HG02610 (cell line): ENCODE results near the gene ZNF557.
"Not testable (repeated sequence)": the region's sequence is repeated elsewhere in the genome, so short reads cannot be mapped to it uniquely, and the experiment has no call there.

ENCODE experiments used
- ATAC-seq: cut with Tn5 transposase; IDR thresholded peaks from one replicate; pipeline ENCODE4 v1.9.1; 2021; ENCODE audit warnings: mild to moderate bottlenecking, moderate library complexity; ENCODE audit not compliant: unreplicated experiment

ZNF557 gene

DNA sequence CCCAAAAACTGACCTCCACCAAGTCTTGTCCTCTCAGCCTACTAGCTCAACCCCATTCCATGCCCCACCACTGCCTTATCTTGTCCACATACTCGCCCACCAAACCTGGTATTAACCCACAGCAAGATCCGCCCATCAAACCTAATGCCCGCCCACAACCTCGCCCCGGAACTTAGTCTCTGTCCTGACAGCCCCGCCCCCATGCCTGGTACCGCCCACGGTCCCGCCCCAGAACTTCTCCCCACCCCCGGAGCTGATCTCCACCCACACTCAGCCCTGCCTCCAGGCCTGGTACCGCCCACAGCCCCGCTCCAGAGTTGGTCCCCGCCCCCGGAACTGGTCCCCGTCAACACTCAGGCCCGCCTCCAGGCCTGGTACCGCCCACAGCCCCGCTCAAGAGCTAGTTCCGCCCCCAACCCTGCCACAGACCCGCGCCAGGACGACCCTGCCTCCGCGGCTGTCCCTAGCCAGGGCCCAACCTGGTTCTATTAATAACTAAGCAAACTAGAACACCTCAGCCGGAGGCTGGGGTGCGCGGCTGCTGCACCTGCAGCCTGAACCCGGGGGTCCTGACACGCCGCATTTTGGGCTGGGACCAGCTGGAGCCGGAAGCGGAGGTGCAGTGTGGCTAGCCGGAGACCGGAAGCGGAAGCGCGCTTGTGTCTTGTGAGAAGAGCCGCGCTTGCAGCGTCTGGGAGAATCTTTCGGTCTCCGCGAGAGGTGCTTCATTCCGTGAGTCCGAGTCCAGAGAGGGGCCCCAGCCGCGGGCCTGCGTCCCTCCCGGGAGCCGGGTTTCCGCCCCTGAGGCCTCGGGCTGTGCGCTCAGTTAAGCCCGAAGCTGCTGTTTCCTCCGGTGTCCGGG lies at the start of gene ZNF557:
Gene ZNF557 (plus strand): TSS at position 662 of the 862 bp plus-strand sequence. CDS start 5,372 bp downstream, outside the sequence.
- peak; percentile 92 for ATAC-seq

GRCh38 chr19:7021331-7021730 lies 48.2 kb upstream of the ZNF557 start, which contains the start of gene MBD3L2B:
TSS of gene MBD3L2B (minus strand) at chr19:7021431. CDS start at chr19:7021397, 34 bp downstream.
- ATAC-seq, result not testable (repeated sequence)

DNA sequence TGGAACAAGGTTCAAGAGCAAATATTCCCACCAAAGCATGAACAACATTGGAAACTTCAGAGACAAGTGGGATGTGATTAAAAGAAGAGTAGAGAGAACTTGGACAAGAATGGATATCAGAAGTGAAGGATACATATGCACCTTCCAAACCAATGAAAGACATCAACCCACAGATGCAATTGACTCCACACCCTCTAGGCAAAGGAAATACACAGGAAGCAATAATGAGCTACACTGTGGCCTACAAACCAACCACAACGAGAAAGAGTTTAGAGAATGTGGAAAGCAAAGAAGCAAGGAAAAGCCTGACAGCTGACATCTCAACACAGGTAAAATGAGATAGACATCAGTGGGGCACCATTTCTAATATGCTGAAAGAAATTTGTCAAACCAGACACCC lies 40.7 kb upstream of the ZNF557 start:
- not testable (repeated sequence) for ATAC-seq

DNA sequence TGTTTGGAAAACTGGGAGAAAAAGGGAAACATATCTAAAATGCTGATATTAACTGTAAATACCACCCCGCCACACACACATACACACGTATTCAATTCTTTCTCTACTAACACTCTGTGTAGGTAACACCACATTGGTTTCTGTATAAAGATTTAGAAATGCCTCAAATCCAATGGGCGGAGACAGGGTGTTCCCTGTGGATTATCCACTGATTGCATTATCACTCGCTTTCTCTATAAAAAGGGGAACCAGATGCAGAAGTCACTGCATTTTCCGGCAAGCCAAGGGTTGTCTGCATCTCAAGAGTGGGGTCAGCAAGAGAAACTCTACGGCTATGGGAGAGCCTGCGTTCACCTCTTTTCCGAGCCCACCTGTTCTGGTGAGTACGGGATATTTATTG lies 39.2 kb upstream of the ZNF557 start, which contains the start of gene MBD3L5:
Gene MBD3L5 (plus strand): TSS at position 301 of the 400 bp plus-strand sequence. CDS start 34 bp downstream, at position 335.
- not testable (repeated sequence) for ATAC-seq

DNA sequence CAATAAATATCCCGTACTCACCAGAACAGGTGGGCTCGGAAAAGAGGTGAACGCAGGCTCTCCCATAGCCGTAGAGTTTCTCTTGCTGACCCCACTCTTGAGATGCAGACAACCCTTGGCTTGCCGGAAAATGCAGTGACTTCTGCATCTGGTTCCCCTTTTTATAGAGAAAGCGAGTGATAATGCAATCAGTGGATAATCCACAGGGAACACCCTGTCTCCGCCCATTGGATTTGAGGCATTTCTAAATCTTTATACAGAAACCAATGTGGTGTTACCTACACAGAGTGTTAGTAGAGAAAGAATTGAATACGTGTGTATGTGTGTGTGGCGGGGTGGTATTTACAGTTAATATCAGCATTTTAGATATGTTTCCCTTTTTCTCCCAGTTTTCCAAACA lies 29.4 kb upstream of the ZNF557 start, which contains the start of gene MBD3L4:
Gene MBD3L4 (minus strand): TSS at position 101 of the 400 bp plus-strand sequence. CDS start 35 bp downstream, at position 66.
- not testable (repeated sequence) for ATAC-seq

DNA sequence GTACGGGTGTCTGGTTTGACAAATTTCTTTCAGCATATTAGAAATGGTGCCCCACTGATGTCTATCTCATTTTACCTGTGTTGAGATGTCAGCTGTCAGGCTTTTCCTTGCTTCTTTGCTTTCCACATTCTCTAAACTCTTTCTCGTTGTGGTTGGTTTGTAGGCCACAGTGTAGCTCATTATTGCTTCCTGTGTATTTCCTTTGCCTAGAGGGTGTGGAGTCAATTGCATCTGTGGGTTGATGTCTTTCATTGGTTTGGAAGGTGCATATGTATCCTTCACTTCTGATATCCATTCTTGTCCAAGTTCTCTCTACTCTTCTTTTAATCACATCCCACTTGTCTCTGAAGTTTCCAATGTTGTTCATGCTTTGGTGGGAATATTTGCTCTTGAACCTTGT lies 27.9 kb upstream of the ZNF557 start:
- ATAC-seq, result not testable (repeated sequence)

- not testable (repeated sequence) for ATAC-seq
Measured at GRCh38 chr19:7049021-7049420, 20.5 kb upstream of the ZNF557 start, which contains the start of gene MBD3L2. TSS of gene MBD3L2 (plus strand) at chr19:7049321. CDS start at chr19:7049374, 53 bp downstream.

GRCh38 chr19:7051421-7051820 lies 18.1 kb upstream of the ZNF557 start:
- ATAC-seq, result not testable (repeated sequence)

DNA sequence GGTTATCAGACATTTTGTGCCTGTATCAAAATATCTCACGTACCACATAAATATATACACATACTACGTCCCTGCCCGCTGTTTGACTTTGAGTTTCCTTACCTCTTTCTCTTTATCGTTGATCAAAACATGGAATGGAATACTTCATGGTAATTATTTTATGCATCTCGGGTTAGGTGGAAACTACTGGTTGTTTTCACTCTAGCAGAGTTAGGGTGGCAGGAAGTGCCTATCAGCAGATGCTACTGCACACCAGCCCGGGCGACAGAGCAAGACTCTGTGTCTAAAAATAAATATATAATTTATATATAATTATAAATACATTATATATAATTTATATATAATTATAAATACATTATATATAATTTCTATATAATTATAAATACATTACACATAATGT lies 16.6 kb upstream of the ZNF557 start:
- not testable (repeated sequence) for ATAC-seq

- ATAC-seq, result not testable (repeated sequence)
Measured at GRCh38 chr19:7054635-7055368, 14.7 kb upstream of the ZNF557 start.

DNA sequence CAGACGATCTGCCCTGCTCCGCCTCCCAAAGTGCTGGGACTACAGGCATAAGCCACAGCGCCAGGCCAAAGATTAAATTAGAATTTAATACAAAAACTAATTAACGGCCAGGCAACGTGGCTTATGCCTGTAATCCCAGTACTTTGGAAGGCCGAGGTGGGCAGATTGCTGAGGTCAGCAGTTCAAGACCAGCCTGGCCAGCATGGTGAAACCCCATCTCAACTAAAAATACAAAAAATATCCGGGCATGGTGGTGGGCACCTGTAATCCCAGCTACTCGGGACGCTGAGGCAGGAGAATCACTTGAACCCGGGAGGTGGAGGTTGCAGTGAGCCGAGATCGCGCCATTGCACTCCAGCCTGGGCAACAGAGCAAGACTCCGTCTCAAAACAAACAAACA lies 13.8 kb upstream of the ZNF557 start:
- not testable (repeated sequence) for ATAC-seq

DNA sequence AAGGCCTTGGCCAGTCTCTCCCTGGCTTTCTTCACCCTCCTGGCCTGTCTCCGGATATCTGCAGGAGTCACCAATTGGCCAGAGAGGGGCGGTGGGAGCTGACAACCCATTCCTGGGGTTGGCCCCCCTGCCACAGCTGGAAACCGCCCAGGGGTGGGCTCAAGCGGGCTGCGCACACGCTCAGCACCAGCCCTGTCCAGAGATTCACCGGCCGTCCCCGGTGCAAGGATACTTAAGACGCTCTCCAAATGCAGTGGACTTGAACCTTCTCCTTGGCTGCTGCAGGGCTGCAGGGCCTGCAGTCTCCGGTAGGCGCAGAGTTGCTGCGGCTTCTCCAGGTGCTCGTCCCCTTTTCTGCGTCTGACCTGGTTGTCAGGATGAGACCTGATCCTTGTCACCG lies 13.1 kb upstream of the ZNF557 start:
- not testable (repeated sequence) for ATAC-seq

DNA sequence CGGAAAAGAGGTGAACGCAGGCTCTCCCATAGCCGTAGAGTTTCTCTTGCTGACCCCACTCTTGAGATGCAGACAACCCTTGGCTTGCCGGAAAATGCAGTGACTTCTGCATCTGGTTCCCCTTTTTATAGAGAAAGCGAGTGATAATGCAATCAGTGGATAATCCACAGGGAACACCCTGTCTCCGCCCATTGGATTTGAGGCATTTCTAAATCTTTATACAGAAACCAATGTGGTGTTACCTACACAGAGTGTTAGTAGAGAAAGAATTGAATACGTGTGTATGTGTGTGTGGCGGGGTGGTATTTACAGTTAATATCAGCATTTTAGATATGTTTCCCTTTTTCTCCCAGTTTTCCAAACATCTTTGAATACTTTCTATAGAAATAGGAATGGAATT lies 10.9 kb upstream of the ZNF557 start, which contains the start of gene MBD3L3:
Gene MBD3L3 (minus strand): TSS at position 101 of the 400 bp plus-strand sequence. CDS start 71 bp downstream, at position 30.
- ATAC-seq, result not testable (repeated sequence)

GRCh38 chr19:7059977-7060376 lies 9.5 kb upstream of the ZNF557 start:
- ATAC-seq, result not testable (repeated sequence)

- ATAC-seq, result no peak
Measured at GRCh38 chr19:7063339-7063738, 6.2 kb upstream of the ZNF557 start.

DNA sequence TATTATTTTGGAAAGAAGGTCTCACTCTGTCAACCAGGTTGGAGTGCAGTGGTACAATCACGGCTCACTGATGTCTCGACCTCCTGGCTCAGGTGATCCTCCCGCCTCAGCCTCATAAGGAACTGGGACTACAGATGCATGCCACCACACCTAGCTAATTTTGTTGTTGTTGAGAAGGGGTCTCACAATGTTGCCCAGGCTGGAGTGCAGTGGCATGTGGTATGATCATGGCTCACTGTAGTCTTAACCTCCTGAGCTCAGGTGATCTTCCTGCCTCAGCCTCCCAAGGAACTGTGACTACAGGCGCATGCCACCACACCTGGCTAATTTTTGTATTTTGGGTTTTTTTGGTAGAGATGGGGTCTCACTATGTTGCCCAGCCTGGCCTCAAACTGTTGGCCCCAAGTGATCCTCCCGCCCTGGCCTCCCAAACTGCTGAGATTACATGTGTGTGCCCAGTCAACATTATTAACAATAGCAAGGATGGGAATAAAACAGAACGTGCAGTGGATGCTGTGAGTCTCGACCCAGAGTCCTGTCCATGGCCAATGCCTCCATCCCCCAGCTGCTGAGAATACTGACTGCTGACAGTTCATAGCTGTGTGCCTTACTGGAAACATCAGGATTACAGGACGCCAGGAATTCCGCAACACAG lies 5.6 kb upstream of the ZNF557 start:
- ATAC-seq, result no peak

DNA sequence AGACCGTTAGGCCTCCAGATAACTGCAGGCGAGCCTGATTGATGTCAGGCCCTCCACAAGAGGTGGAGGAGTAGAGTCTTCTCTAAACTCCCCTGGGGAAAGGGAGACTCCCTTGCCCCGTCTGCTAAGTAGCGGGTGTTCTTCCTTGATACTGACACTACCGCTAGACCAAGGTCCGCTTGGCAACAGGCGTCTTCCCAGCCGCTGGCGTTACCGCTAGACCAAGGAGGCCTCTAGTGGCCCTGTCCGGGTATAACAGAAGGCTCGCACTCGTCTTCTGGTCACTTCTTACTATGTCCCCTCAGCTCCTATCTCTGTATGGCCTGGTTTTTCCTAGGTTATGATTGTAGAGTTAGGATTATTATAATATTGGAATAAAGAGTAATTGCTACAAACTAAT lies 2.4 kb upstream of the ZNF557 start:
- ATAC-seq, result not testable (repeated sequence)

DNA sequence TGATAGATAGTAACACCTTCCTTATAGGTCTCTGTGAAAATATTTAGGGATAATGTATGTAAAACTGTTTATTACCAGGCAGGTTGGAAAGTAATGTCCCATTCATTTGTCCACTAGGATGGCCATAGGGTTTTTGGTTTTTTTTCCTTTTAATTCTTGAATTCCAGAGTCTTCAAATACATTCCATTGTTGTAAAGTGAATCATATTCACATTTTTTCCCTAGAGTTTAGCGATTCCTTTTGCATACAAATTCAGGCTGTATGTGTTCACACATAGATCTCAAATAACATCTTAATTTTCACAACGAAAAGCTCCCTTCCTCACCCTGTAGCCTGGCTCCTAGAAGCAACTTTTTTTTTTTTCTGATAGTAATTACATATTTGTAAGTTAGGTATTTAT lies 1.8 kb upstream of the ZNF557 start:
- ATAC-seq, result no peak

- ATAC-seq, result no peak
Measured at GRCh38 chr19:7068599-7068998, 904 bp upstream of the ZNF557 start.

GRCh38 chr19:7069904-7070226 lies 362 bp downstream of the ZNF557 start:
- peak; percentile 20 for ATAC-seq

DNA sequence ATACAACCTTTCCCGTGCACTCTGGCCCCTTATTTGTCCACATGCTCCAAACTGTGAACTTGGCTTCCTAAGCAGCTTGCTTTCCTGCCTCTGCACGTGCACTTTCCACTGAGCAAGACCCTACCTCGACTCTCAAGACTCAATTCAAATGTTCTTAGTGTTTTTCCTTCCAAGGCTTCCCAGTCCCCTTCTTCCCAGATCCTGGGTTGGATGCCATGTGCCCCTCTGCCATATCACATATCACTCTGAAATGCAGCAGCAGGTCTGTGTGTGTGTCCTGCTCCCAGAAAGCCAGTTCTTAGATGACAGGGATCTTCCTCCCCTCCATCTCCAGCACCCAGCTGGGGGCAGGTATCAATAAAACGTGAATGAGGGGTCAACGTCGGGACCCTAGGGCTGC lies 3.0 kb downstream of the ZNF557 start:
- ATAC-seq, result no peak
